H1 (cell line): ENCODE measurements around the gene GRIP1. TPM values are rescaled to one million over a fixed set of nuclear protein-coding genes. Genes with fewer than 3 reads are reported as not detected.

ENCODE experiments used
- HDAC2 ChIP-seq, 2 experiments: fragments of 300-600 bp in 1 of 2; sonication (generic) in 1 of 2; IDR thresholded peaks; 2 replicates each; pipeline ENCODE4 v1.6.1; 2011 to 2012; ENCODE audit warnings: low read depth in 2 of 2, low read length in 2 of 2, mild to moderate bottlenecking in 2 of 2, moderate library complexity in 2 of 2, borderline replicate concordance in 1 of 2, inconsistent platforms in 1 of 2
- SIX5 ChIP-seq: IDR thresholded peaks from 2 replicates; pipeline ENCODE4 v1.6.1; 2011; ENCODE audit warnings: mild to moderate bottlenecking, low read depth, low read length
- SRF ChIP-seq: IDR thresholded peaks from 2 replicates; pipeline ENCODE4 v1.6.1; 2011; ENCODE audit warnings: mild to moderate bottlenecking, low read depth, low read length, moderate library complexity
- YY1 ChIP-seq: IDR thresholded peaks from 2 replicates; pipeline ENCODE4 v1.6.1; 2011; ENCODE audit warnings: low read depth, mild to moderate bottlenecking, low read length
- polyA plus RNA-seq, 7 experiments: library from polyadenylated mRNA; depleted of rRNA in 3 of 7; stranded (reverse) in 5 of 7; unstranded in 2 of 7; fragments of >200 nt in 5 of 7; fragments of 200-250 nt in 2 of 7; gene quantifications; 1 replicate in 5 of 7; 2 replicates in 1 of 7; 4 replicates in 1 of 7; pipeline versions ENCODE4 v1.2.1 to v1.2.3, GENCODE V29; 2011 to 2013; ENCODE audit warnings: missing spikeins in 2 of 7, mixed read lengths in 2 of 7
- total RNA-seq: library from RNA; stranded (reverse); fragmentation: NEBNext Ultra II Directional; extraction: Animal tissue kit (Norgen Biotek cat#: 25700); gene quantifications from 2 replicates; pipeline ENCODE4 v1.2.1, GENCODE V29; 2021
- TF ChIP-seq, protein P1 (sequence below): fragments of 300-600 bp; sonication (generic); IDR thresholded peaks from 2 replicates; pipeline ENCODE4 v1.7.1; 2012; ENCODE audit warnings: low read length, moderate library complexity, mild to moderate bottlenecking, inconsistent platforms; ENCODE audit not compliant: insufficient replicate concordance
- TF ChIP-seq, protein P2 (sequence below): IDR thresholded peaks from 2 replicates; pipeline ENCODE4 v1.6.1; 2012; ENCODE audit warnings: inconsistent platforms

The GRIP1 gene
- total and polyA plus RNA-seq, 2 of the 8 experiments (the other 6 are each of a cell fraction or from before 2014, with no cell fraction given) = 4.5 to 27.3 TPM

DNA sequence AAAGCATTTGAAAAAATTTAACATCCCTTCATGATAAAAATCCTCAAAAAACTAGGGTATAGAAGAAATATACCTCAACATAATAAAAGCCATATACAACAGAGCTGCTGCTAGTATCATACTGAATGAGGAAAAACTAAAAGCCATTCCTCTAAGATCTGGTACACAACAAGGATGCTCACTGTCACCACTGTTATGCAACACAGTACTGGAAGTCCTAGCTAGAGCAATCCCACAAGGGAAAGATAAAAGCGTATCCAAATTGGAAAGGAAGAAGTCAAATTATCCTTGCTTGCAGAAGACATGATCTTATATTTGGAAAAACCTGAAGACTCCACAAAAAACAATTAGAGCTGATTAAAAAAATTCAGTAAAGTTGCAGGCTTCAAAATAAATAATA, 261.7 kb downstream of the GRIP1 start (continued):
- TF ChIP-seq, protein P1, sequence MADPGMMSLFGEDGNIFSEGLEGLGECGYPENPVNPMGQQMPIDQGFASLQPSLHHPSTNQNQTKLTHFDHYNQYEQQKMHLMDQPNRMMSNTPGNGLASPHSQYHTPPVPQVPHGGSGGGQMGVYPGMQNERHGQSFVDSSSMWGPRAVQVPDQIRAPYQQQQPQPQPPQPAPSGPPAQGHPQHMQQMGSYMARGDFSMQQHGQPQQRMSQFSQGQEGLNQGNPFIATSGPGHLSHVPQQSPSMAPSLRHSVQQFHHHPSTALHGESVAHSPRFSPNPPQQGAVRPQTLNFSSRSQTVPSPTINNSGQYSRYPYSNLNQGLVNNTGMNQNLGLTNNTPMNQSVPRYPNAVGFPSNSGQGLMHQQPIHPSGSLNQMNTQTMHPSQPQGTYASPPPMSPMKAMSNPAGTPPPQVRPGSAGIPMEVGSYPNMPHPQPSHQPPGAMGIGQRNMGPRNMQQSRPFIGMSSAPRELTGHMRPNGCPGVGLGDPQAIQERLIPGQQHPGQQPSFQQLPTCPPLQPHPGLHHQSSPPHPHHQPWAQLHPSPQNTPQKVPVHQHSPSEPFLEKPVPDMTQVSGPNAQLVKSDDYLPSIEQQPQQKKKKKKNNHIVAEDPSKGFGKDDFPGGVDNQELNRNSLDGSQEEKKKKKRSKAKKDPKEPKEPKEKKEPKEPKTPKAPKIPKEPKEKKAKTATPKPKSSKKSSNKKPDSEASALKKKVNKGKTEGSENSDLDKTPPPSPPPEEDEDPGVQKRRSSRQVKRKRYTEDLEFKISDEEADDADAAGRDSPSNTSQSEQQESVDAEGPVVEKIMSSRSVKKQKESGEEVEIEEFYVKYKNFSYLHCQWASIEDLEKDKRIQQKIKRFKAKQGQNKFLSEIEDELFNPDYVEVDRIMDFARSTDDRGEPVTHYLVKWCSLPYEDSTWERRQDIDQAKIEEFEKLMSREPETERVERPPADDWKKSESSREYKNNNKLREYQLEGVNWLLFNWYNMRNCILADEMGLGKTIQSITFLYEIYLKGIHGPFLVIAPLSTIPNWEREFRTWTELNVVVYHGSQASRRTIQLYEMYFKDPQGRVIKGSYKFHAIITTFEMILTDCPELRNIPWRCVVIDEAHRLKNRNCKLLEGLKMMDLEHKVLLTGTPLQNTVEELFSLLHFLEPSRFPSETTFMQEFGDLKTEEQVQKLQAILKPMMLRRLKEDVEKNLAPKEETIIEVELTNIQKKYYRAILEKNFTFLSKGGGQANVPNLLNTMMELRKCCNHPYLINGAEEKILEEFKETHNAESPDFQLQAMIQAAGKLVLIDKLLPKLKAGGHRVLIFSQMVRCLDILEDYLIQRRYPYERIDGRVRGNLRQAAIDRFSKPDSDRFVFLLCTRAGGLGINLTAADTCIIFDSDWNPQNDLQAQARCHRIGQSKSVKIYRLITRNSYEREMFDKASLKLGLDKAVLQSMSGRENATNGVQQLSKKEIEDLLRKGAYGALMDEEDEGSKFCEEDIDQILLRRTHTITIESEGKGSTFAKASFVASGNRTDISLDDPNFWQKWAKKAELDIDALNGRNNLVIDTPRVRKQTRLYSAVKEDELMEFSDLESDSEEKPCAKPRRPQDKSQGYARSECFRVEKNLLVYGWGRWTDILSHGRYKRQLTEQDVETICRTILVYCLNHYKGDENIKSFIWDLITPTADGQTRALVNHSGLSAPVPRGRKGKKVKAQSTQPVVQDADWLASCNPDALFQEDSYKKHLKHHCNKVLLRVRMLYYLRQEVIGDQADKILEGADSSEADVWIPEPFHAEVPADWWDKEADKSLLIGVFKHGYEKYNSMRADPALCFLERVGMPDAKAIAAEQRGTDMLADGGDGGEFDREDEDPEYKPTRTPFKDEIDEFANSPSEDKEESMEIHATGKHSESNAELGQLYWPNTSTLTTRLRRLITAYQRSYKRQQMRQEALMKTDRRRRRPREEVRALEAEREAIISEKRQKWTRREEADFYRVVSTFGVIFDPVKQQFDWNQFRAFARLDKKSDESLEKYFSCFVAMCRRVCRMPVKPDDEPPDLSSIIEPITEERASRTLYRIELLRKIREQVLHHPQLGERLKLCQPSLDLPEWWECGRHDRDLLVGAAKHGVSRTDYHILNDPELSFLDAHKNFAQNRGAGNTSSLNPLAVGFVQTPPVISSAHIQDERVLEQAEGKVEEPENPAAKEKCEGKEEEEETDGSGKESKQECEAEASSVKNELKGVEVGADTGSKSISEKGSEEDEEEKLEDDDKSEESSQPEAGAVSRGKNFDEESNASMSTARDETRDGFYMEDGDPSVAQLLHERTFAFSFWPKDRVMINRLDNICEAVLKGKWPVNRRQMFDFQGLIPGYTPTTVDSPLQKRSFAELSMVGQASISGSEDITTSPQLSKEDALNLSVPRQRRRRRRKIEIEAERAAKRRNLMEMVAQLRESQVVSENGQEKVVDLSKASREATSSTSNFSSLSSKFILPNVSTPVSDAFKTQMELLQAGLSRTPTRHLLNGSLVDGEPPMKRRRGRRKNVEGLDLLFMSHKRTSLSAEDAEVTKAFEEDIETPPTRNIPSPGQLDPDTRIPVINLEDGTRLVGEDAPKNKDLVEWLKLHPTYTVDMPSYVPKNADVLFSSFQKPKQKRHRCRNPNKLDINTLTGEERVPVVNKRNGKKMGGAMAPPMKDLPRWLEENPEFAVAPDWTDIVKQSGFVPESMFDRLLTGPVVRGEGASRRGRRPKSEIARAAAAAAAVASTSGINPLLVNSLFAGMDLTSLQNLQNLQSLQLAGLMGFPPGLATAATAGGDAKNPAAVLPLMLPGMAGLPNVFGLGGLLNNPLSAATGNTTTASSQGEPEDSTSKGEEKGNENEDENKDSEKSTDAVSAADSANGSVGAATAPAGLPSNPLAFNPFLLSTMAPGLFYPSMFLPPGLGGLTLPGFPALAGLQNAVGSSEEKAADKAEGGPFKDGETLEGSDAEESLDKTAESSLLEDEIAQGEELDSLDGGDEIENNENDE = no peak
- TF ChIP-seq SRF (no peak), HDAC2 (IDR thresholded peaks at IDR 0.05; ENCODE audit: borderline replicate concordance in 1 of 2, low read depth in 2 of 2, low read length in 2 of 2) (no peak), YY1 (no peak), SIX5 (no peak)
- TF ChIP-seq, protein P2, sequence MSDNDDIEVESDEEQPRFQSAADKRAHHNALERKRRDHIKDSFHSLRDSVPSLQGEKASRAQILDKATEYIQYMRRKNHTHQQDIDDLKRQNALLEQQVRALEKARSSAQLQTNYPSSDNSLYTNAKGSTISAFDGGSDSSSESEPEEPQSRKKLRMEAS = no peak
